Activated CD4-positive, alpha-beta memory T cell treated with anti-CD3 and anti-CD28 coated beads, Interleukin-2, amount 10 ng/mL, durations not matched to agents 7 days and 5 days (primary cell): Measurements from ENCODE around the gene FZR1. TPM values are rescaled to one million over a fixed set of nuclear protein-coding genes. Genes with fewer than 3 reads are reported as not detected.
"Not testable (repeated sequence)": the region's sequence is repeated elsewhere in the genome, so short reads cannot be mapped to it uniquely, and the experiment has no call there.

Source experiments
- CTCF ChIA-PET: fragments of 350-600 bp; sonication (Branson Sonifier 250); formaldehyde crosslinking; loops from one replicate; lab custom pipeline; 2021; ENCODE audit warnings: antibody characterized with exemption, inconsistent platforms; lab: Charles Lee
- POLR2A ChIA-PET: fragments of 350-600 bp; sonication (Branson Sonifier 250); formaldehyde crosslinking; loops from one replicate; lab custom pipeline; 2021; ENCODE audit warnings: antibody characterized with exemption; lab: Charles Lee
- DNase-seq: peaks from one replicate; pipeline ENCODE4 v3.0.0-alpha.2; 2020
- H3K27ac Mint-ChIP-seq: one replicate; pipeline ENCODE4 v1.8.0; 2021; ENCODE audit warnings: mild to moderate bottlenecking, mixed read lengths
- H3K27me3 Mint-ChIP-seq: one replicate; pipeline ENCODE4 v1.8.0; 2021; ENCODE audit warnings: mixed read lengths
- H3K36me3 Mint-ChIP-seq: one replicate; pipeline ENCODE4 v1.8.0; 2021; ENCODE audit warnings: low read depth, mixed read lengths
- H3K4me1 Mint-ChIP-seq: one replicate; pipeline ENCODE4 v1.8.0; 2021; ENCODE audit warnings: mixed read lengths
- H3K4me3 Mint-ChIP-seq: one replicate; pipeline ENCODE4 v1.8.0; 2021; ENCODE audit warnings: mild to moderate bottlenecking, mixed read lengths
- H3K9me3 Mint-ChIP-seq: one replicate; pipeline ENCODE4 v1.8.0; 2021; ENCODE audit warnings: mixed read lengths
- total RNA-seq, 2 experiments: library from RNA; stranded (reverse); gene quantifications; one replicate each; pipeline ENCODE4 v1.2.3, GENCODE V29; 2021

FZR1 gene
- total RNA-seq, 2 experiments from 2014 or later: 72.2 to 75.6 TPM

GRCh38 chr19:3524904-3525451 lies 18.9 kb downstream of the FZR1 start:
- no peak overlapping the region for H3K27ac Mint-ChIP-seq
- H3K4me1 Mint-ChIP-seq: peaks cover 4% of the 10 kb centered on the region
- peaks cover 33% of the 10 kb centered on the region for H3K36me3 Mint-ChIP-seq
- H3K27me3 Mint-ChIP-seq: no peaks in the 10 kb centered on the region
- H3K4me3 Mint-ChIP-seq: no peak overlapping the region
- ChIA-PET CTCF (no interaction called here), POLR2A (no interaction called here)
- no peak for DNase-seq
- H3K9me3 Mint-ChIP-seq: no peaks in the 10 kb centered on the region

- H3K27ac Mint-ChIP-seq: no peak overlapping the region
- H3K4me1 Mint-ChIP-seq: no peaks in the 10 kb centered on the region
- CTCF ChIA-PET: no interaction called here
- H3K9me3 Mint-ChIP-seq: no peaks in the 10 kb centered on the region
- POLR2A ChIA-PET: no interaction called here
- no peak for DNase-seq
- H3K27me3 Mint-ChIP-seq: no peaks in the 10 kb centered on the region
- no peak overlapping the region for H3K4me3 Mint-ChIP-seq
- H3K36me3 Mint-ChIP-seq: peaks cover 32% of the 10 kb centered on the region
Observed at GRCh38 chr19:3526507-3527237, 20.6 kb downstream of the FZR1 start.

- Mint-ChIP-seq H3K27me3 (no peaks in the 10 kb centered on the region), H3K4me1 (no peaks in the 10 kb centered on the region), H3K36me3 (peaks cover 28% of the 10 kb centered on the region), H3K4me3 (no peak overlapping the region), H3K9me3 (no peaks in the 10 kb centered on the region), H3K27ac (no peak overlapping the region)
- no peak for DNase-seq
- CTCF ChIA-PET: no interaction called here
- POLR2A ChIA-PET: no interaction called here
Observed at GRCh38 chr19:3527238-3527910, 21.3 kb downstream of the FZR1 start.

- ChIA-PET POLR2A (no interaction called here), CTCF (no interaction called here)
- Mint-ChIP-seq H3K4me1 (no peaks in the 10 kb centered on the region), H3K9me3 (no peaks in the 10 kb centered on the region), H3K36me3 (peaks cover 30% of the 10 kb centered on the region), H3K27ac (no peak overlapping the region), H3K4me3 (no peak overlapping the region), H3K27me3 (no peaks in the 10 kb centered on the region)
- DNase-seq: no peak
Observed at GRCh38 chr19:3528080-3528479, 22.0 kb downstream of the FZR1 start.

DNA sequence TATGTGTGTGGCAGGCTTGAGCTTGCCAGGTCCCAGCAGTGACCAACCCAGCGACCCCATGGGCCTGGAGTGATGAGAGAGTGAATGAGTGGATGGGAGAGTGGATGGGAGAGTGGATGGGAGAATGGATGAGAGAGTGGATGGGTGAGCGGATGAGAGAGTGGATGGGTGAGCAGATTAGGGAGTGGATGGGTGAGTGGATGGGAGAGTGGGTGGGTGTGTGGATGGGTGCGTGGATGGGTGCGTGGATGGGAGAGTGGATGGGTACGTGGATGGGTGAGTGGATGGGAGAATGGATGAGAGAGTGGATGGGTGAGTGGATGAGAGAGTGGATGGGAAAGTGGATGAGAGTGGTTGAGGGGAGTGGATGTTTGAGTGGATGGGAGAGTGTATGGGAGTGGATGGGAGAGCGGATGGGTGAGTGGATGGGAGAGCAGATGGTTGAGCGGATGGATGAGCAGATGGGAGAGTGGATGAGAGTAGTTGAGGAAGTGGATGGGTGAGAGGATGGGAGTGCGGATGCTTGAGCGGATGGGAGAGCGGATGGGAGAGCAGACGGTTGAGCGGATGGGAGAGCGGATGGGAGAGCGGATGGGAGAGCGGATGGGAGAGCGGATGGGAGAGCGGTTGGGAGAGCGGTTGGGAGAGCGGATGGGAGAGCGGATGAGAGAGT lies 22.6 kb downstream of the FZR1 start:
- POLR2A ChIA-PET: no interaction called here
- CTCF ChIA-PET: no interaction called here
- Mint-ChIP-seq H3K27ac (no peak overlapping the region), H3K27me3 (no peaks in the 10 kb centered on the region), H3K36me3 (peaks cover 34% of the 10 kb centered on the region), H3K4me1 (no peaks in the 10 kb centered on the region), H3K9me3 (no peaks in the 10 kb centered on the region), H3K4me3 (no peak overlapping the region)
- no peak for DNase-seq

DNA sequence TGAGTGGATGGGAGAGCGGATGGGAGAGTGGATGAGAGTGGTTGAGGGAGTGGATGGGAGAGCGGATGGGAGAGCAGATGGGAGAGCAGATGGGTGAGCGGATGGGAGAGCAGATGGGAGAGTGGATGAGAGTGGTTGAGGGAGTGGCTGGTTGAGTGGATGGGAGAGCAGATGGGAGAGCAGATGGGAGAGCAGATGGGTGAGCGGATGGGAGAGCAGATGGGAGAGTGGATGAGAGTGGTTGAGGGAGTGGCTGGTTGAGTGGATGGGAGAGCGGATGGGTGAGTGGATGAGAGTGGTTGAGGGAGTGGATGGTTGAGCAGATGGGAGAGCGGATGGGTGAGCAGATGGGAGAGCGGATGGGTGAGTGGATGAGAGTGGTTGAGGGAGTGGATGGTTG lies 23.2 kb downstream of the FZR1 start:
- H3K27ac Mint-ChIP-seq, H3K27me3 Mint-ChIP-seq, H3K9me3 Mint-ChIP-seq, H3K4me3 Mint-ChIP-seq, POLR2A ChIA-PET, DNase-seq, CTCF ChIA-PET, H3K4me1 Mint-ChIP-seq: not testable (repeated sequence)
- H3K36me3 Mint-ChIP-seq: peaks cover 29% of the 10 kb centered on the region

DNA sequence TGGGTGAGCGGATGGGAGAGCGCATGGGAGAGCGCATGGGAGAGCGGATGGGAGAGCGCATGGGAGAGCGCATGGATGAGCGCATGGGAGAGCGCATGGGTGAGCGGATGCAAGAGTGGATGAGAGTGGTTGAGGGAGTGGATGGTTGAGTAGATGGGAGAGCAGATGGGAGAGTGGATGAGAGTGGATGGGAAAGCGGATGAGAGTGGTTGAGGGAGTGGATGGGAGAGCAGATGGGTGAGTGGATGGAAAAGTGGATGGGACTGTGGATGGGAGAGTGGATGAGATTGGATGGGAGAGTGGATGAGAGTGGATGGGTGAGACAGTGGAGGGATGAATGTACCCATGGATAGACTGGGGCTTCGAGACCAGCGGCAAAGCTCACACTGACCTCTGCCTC lies 24.3 kb downstream of the FZR1 start:
- no peak overlapping the region for H3K27ac Mint-ChIP-seq
- no peaks in the 10 kb centered on the region for H3K27me3 Mint-ChIP-seq
- ChIA-PET POLR2A (no interaction called here), CTCF (no interaction called here)
- DNase-seq: no peak
- H3K4me1 Mint-ChIP-seq: no peaks in the 10 kb centered on the region
- H3K9me3 Mint-ChIP-seq: no peaks in the 10 kb centered on the region
- H3K4me3 Mint-ChIP-seq: no peak overlapping the region
- peaks cover 34% of the 10 kb centered on the region for H3K36me3 Mint-ChIP-seq

GRCh38 chr19:3531716-3532115 lies 25.6 kb downstream of the FZR1 start:
- Mint-ChIP-seq H3K4me3 (no peak overlapping the region), H3K27me3 (no peaks in the 10 kb centered on the region), H3K27ac (no peak overlapping the region), H3K36me3 (peaks cover 35% of the 10 kb centered on the region), H3K4me1 (no peaks in the 10 kb centered on the region), H3K9me3 (no peaks in the 10 kb centered on the region)
- DNase-seq: no peak
- POLR2A ChIA-PET: no interaction called here
- CTCF ChIA-PET: no interaction called here

GRCh38 chr19:3532154-3532786 lies 26.2 kb downstream of the FZR1 start:
- Mint-ChIP-seq H3K9me3 (no peaks in the 10 kb centered on the region), H3K27me3 (no peaks in the 10 kb centered on the region), H3K4me1 (no peaks in the 10 kb centered on the region), H3K4me3 (no peak overlapping the region), H3K36me3 (peaks cover 31% of the 10 kb centered on the region), H3K27ac (no peak overlapping the region)
- DNase-seq: no peak
- ChIA-PET POLR2A (interaction anchor here (0.6 kb wide), 1 partner anchor 37 kb away, joined by 3 read pairs; no protein-coding TSS in a partner anchor), CTCF (no interaction called here)

DNA sequence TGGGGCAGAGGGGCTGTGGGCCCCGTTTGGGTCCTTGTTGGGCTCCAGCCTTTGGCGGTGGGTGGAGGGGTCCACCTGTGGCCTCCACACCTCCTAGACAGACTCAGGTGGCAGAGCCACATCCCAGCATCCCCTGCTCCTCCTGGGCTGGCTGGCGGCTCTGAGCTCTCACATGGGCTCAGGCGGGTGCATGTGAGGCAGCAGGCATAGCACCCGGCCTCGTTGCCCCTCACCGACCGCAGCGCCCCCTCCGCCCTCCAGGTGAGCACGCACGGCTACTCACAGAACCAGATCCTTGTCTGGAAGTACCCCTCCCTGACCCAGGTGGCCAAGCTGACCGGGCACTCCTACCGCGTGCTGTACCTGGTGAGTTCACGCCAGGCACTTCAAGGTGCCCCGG lies 26.9 kb downstream of the FZR1 start:
- Mint-ChIP-seq H3K4me3 (no peak overlapping the region), H3K36me3 (peaks cover 35% of the 10 kb centered on the region), H3K9me3 (no peaks in the 10 kb centered on the region), H3K4me1 (no peaks in the 10 kb centered on the region), H3K27ac (no peak overlapping the region), H3K27me3 (no peaks in the 10 kb centered on the region)
- POLR2A ChIA-PET: interaction anchor here (0.6 kb wide), 1 partner anchor 38 kb away, joined by 3 read pairs; no protein-coding TSS in a partner anchor
- CTCF ChIA-PET: no interaction called here
- no peak for DNase-seq

DNA sequence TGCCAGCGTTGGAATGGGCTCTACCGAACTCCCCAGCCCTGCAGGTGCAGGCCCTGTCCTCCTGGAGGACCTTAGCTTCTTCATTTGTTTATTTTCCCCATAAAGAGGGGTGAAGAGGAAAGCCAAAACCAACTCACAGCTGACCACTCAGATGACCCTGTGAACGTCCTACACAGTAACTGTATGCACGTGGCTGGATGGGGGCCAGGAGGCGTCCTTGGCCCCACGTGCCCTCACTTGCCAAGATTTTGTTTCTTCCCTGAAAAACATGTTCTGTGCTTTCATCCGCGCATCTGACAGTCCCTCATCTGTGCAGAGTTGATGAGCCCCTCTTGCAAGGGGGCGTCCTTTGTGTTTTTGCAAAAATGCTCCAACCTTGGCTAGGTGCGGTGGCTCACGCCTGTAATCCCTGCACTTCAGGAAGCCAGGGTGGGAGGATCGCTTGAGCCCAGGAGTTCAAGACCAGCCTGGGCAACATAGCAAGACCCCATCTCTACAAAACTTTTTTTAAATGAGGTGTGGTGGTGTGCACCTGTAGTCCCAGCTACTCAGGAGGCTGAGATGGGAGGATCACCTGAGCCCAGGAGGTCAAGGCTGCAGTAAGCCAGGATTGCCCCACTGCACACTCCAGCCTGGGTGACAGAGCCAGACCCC lies 27.6 kb downstream of the FZR1 start:
- H3K27ac Mint-ChIP-seq: no peak overlapping the region
- ChIA-PET CTCF (no interaction called here), POLR2A (no interaction called here)
- no peaks in the 10 kb centered on the region for H3K27me3 Mint-ChIP-seq
- no peak for DNase-seq
- peaks cover 42% of the 10 kb centered on the region for H3K36me3 Mint-ChIP-seq
- no peaks in the 10 kb centered on the region for H3K4me1 Mint-ChIP-seq
- no peak overlapping the region for H3K4me3 Mint-ChIP-seq
- H3K9me3 Mint-ChIP-seq: no peaks in the 10 kb centered on the region

- H3K36me3 Mint-ChIP-seq: peaks cover 46% of the 10 kb centered on the region
- DNase-seq: no peak
- H3K27me3 Mint-ChIP-seq: no peaks in the 10 kb centered on the region
- no peak overlapping the region for H3K27ac Mint-ChIP-seq
- no peak overlapping the region for H3K4me3 Mint-ChIP-seq
- ChIA-PET POLR2A (no interaction called here), CTCF (no interaction called here)
- H3K9me3 Mint-ChIP-seq: peaks cover 3% of the 10 kb centered on the region
- H3K4me1 Mint-ChIP-seq: no peaks in the 10 kb centered on the region
Observed at GRCh38 chr19:3534375-3535234, 28.5 kb downstream of the FZR1 start.
